Progenitor cell of endocrine pancreas (in vitro differentiated cells): ENCODE data around the gene OXCT2. TPM values are rescaled to one million over a fixed set of nuclear protein-coding genes. Genes with fewer than 3 reads are reported as not detected.
"Not testable (repeated sequence)": the region's sequence is repeated elsewhere in the genome, so short reads cannot be mapped to it uniquely, and the experiment has no call there.

Experiments
- DNase-seq: peaks from one replicate; pipeline ENCODE4 v3.0.0; 2021; ENCODE audit warnings: low spot score; ENCODE audit not compliant: unreplicated experiment
- H3K27ac Mint-ChIP-seq: 2 replicates; pipeline ENCODE4 v1.8.0; 2021; ENCODE audit warnings: mild to moderate bottlenecking, moderate library complexity, mixed read lengths
- H3K27me3 Mint-ChIP-seq: 2 replicates; pipeline ENCODE4 v1.8.0; 2021; ENCODE audit warnings: mixed read lengths
- H3K36me3 Mint-ChIP-seq: 2 replicates; pipeline ENCODE4 v1.8.0; 2022; ENCODE audit warnings: mixed read lengths; ENCODE audit not compliant: insufficient read depth
- H3K4me1 Mint-ChIP-seq: 2 replicates; pipeline ENCODE4 v1.8.0; 2021; ENCODE audit warnings: low read depth, mixed read lengths
- H3K4me3 Mint-ChIP-seq: 2 replicates; pipeline ENCODE4 v1.8.0; 2021; ENCODE audit warnings: low read depth, mild to moderate bottlenecking, moderate library complexity, mixed read lengths
- H3K9me3 Mint-ChIP-seq: 2 replicates; pipeline ENCODE4 v1.8.0; 2021; ENCODE audit warnings: low read depth, mixed read lengths
- long read RNA-seq: library from polyadenylated mRNA; unstranded; transcript quantifications from one replicate; pipeline ENCODE4 v2.0.0, GENCODE V29; 2020
- total RNA-seq: library from RNA; stranded (reverse); gene quantifications from 2 replicates; pipeline ENCODE4 v1.2.1, GENCODE V29; 2021
- TF ChIP-seq, protein P1 (sequence below): fragments of 200-600 bp; sonication (generic); IDR thresholded peaks from one replicate; pipeline ENCODE4 v1.5.0; 2021; ENCODE audit warnings: antibody characterized with exemption, mild to moderate bottlenecking; ENCODE audit not compliant: unreplicated experiment

Gene OXCT2
- total RNA-seq = 0.38 TPM in 1 of 2 replicates, not detected in the other
- long read RNA-seq = 0 reads

DNA sequence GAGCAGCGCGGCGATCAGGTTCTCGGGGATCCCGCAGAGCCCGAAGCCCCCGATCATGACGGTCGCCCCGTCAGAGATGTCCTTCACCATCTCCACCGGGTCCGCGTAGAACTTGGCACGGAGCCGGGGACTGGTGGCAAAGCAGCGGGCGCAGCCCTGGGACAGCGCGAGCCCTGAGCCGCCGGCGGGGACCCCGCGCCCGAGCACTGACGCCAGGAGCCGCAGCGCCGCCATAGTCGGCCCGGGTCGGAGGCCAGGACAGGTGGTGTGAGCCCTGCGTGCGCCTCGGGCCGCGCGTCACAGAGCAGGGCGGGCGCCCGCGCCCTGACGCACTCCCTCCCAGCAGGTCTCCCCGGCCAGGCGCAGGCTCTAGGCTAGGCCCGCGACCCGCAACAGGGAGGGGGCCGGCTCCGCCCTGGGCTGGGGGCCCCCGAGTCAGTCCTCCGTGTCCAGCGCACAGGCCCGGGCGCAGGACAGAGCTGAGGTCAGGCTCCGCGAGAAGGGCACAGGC, at the start of gene OXCT2:
Gene OXCT2, minus strand, starts transcription at position 327 of the 511 bp plus-strand sequence. Its CDS starts 93 bp downstream, at position 234.
- not testable (repeated sequence) for DNase-seq, H3K36me3 Mint-ChIP-seq
- peak within 1 kb of the TSS; percentile 57 for H3K4me3 Mint-ChIP-seq

DNA sequence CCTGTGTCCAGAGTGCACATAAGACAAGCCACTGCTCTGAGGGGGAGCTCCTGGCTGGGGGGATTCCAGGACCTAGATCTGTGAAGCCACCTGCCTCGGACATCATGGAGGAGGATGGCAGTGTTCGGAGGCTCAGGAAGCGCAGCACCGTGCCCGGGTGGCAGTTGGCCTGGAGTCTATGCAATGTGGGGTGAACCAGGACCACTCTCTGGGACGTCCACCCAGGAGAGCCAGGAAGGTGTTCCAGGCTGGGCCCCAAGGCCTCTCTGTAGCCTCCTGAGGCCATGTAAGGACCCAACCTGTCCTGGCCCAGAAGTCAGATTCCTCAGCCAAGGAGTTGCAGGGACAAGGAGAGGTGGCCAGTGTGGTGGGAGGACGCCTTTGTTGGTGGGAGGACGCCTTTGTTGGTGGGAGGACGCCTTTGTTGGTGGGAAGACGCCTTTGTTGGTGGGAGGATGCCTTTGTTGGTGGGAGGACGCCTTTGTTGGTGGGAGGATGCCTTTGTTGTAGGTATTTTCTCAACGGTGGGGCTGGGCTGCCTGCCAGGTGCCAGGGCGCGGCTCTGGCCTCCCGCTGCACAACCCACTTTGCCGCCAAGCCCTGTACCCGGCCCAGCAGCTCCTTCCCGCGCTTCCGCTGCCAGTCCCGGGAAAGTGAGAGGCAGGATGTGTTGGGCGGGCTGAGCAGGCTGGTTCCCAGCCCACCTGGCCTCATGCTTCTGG, 48.1 kb upstream of the OXCT2 start:
- H3K4me3 Mint-ChIP-seq = no peak overlapping the region
- DNase-seq = no peak

More for the DNA sequence above, at the start of gene OXCT2:
- H3K27me3 Mint-ChIP-seq, H3K9me3 Mint-ChIP-seq, H3K27ac Mint-ChIP-seq, H3K4me1 Mint-ChIP-seq: not testable (repeated sequence)

DNA sequence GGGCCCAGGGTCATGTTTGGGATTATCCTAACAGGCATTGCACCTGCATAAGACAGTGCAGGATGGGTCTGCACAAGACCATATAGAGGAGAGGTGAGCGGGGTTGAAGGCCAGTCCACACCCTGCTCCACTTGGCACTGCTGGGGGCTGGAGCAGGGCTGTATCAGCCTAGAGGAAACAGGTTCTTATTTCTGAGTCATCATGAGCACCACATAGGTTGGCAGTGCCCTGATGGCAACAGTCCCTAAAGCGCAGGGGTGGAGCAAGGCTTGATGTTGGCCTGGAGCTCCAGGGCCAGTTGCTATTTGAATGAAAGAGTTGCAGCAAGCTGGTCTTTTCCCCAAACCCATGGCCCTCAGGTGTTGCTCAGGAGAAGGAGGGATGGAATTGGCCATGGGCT, 47.3 kb upstream of the OXCT2 start:
- Mint-ChIP-seq H3K27me3 (peaks cover 22% of the 10 kb centered on the region), H3K4me3 (no peak overlapping the region), H3K36me3 (no peaks in the 10 kb centered on the region), H3K4me1 (no peaks in the 10 kb centered on the region), H3K9me3 (no peaks in the 10 kb centered on the region), H3K27ac (no peak overlapping the region)
- TF ChIP-seq, protein P1, sequence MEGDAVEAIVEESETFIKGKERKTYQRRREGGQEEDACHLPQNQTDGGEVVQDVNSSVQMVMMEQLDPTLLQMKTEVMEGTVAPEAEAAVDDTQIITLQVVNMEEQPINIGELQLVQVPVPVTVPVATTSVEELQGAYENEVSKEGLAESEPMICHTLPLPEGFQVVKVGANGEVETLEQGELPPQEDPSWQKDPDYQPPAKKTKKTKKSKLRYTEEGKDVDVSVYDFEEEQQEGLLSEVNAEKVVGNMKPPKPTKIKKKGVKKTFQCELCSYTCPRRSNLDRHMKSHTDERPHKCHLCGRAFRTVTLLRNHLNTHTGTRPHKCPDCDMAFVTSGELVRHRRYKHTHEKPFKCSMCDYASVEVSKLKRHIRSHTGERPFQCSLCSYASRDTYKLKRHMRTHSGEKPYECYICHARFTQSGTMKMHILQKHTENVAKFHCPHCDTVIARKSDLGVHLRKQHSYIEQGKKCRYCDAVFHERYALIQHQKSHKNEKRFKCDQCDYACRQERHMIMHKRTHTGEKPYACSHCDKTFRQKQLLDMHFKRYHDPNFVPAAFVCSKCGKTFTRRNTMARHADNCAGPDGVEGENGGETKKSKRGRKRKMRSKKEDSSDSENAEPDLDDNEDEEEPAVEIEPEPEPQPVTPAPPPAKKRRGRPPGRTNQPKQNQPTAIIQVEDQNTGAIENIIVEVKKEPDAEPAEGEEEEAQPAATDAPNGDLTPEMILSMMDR = no peak
- DNase-seq = no peak

More for the DNA sequence above, 48.1 kb upstream of the OXCT2 start:
- TF ChIP-seq, protein P1 = no peak
- peaks cover 22% of the 10 kb centered on the region for H3K27me3 Mint-ChIP-seq
- H3K4me1 Mint-ChIP-seq = no peaks in the 10 kb centered on the region
- H3K9me3 Mint-ChIP-seq = no peaks in the 10 kb centered on the region
- no peaks in the 10 kb centered on the region for H3K36me3 Mint-ChIP-seq
- no peak overlapping the region for H3K27ac Mint-ChIP-seq

DNA sequence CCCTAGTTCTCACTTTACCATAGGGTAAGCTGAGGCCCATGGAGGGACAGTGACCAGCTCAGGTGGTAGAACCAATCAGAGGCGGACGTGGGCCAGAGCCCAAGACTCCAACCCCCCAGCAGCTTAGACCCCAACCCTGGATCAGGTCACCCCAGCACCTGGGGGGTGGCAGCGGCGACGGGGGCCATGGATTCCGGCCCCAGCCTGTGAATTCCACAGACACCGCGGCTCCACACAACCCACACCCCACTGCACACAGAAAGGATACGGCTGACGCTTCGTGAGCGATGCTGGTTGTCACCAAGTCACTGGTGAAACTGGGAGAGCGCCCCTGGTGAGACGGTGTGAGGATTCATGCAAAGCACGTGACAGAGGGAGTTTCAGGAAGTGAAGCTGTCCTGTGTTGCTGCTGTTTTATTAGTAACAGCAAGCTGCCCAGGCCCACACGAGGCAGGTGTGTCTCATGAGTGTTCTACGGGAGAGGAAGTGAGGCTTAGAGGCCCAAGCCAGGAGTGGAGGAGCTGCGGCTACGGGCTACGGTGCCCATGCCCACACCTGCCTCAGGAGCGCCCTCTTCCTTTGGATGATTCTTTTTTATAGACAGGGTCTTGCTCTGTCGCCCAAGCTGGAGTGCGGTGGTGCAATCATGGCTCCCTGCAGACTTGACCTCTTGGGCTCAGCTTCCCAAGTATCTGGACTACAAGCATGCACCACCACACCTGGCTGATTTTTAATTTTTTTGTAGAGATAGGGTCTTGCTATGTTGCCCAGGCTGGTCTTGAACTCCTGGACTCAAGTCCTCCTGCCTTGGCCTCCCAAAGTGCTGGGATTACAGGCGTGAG, 46.2 kb upstream of the OXCT2 start:
- H3K27ac Mint-ChIP-seq, DNase-seq, H3K4me1 Mint-ChIP-seq, H3K36me3 Mint-ChIP-seq, H3K9me3 Mint-ChIP-seq, H3K4me3 Mint-ChIP-seq: not testable (repeated sequence)
- H3K27me3 Mint-ChIP-seq = peaks cover 25% of the 10 kb centered on the region

DNA sequence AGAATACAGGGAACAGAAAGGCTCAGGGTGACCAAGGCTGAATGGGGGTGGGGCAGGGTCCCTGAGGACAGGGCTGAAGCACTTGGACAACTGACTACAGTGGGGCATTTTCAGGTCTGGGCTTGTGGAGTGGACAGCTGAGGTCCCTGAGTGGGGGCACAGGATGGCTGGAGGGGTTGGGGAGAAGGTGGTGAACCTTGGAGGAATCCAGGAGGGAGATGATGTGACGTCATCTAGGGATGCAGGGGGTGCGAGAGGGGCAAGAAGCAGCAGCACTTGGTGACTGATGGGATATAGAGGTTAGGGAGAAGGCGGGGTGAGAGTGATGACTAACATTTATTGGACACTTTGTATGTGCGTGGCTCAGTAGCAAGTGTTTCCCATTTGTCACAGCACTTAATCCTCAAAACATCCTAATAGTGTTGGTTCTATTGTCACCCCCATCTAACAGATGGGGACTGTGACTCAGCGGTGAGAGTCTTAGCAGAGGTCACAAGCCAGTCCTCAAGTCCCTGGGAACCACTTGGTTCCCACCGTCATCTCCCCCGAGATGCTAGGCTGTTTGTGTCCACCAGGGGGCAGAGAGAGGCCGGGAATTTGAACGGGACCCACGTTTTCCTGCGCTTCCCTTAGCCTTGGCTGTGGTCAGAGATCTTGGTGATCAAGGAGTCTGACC, 45.4 kb upstream of the OXCT2 start:
- no peaks in the 10 kb centered on the region for H3K36me3 Mint-ChIP-seq
- no peaks in the 10 kb centered on the region for H3K9me3 Mint-ChIP-seq
- H3K27me3 Mint-ChIP-seq = peaks cover 23% of the 10 kb centered on the region
- no peak overlapping the region for H3K27ac Mint-ChIP-seq
- peak; percentile 53 for DNase-seq
- no peak overlapping the region for H3K4me3 Mint-ChIP-seq
- no peaks in the 10 kb centered on the region for H3K4me1 Mint-ChIP-seq
- TF ChIP-seq, protein P1 = peak; percentile 77

DNA sequence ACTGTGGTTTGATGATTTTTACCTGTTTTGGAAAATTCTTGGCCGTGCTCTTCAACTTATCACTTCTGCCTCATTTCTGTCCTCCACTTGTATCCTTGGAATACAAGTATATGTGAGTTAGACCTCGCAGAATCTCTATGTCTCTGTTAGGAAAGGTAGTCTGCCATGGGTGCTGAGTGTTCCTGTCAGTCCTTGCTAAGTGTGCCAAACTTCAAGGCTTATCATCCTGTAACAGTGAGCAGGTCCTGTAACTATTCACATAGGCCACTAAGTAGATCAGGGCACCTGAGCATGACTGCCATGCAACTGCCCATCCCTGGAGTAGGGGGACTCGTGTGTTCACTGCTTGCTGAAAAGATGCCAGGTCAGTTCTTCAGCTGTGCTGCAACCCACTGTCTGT, 41.8 kb upstream of the OXCT2 start:
- Mint-ChIP-seq H3K4me3 (no peak overlapping the region), H3K4me1 (no peaks in the 10 kb centered on the region), H3K27me3 (peaks cover 20% of the 10 kb centered on the region), H3K9me3 (no peaks in the 10 kb centered on the region), H3K27ac (no peak overlapping the region), H3K36me3 (no peaks in the 10 kb centered on the region)
- TF ChIP-seq, protein P1 = no peak
- no peak for DNase-seq
